ES-I3 (cell line): ENCODE data around the gene TPSD1.
A peak's percentile ranks its signal among the peaks of the same experiment; 100 is the strongest.
"Not testable (repeated sequence)": the region's sequence is repeated elsewhere in the genome, so short reads cannot be mapped to it uniquely, and the experiment has no call there.

Experiments
- H3K36me3 ChIP-seq: 2 replicates; pipeline ENCODE4 v1.6.1; 2013; ENCODE audit warnings: mild to moderate bottlenecking, low read length, control low read depth, moderate library complexity; ENCODE audit not compliant: insufficient read depth
- H3K4me1 ChIP-seq: 2 replicates; pipeline ENCODE4 v1.6.1; 2013; ENCODE audit warnings: mild to moderate bottlenecking, control low read depth, low read length; ENCODE audit not compliant: insufficient read depth
- H3K9ac ChIP-seq: 2 replicates; pipeline ENCODE4 v1.6.1; 2013; ENCODE audit warnings: low read depth, mild to moderate bottlenecking, low read length, moderate library complexity
- H3K9me3 ChIP-seq: 2 replicates; pipeline ENCODE4 v1.6.1; 2013; ENCODE audit warnings: mild to moderate bottlenecking, low read length, moderate library complexity; ENCODE audit not compliant: control insufficient read depth, insufficient read depth

TPSD1 gene

DNA sequence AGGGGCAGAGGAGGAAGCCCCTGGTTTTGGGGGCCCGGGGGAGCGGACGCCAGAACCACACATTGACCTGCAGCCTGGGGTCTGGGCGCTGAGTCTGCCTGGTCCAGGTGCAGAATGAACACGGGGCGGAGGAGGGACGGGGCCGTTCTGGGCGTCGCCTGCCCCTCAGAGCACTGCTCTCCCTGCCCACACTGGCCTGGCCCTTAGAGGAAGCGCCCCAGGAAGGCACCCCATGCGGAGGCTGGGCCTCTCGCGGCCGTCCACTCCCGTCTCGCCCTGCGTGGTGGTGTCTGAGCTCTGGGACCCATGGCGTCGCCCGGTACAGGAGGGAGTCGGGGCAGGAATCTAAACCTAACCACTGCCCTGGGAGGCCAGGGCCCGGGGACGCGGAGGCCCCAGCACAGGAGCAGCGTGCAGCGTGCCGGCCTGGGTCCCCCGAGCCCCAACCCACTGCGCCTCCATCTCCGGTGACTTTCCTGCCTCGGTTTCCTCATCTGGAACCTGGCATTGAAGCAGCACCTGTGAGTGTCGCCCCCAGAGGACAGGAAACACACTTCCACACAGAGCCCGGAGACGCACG lies 4.3 kb downstream of the TPSD1 start:
- Histone ChIP-seq H3K9me3 (no peaks in the 10 kb centered on the region), H3K9ac (no peak overlapping the region), H3K4me1 (no peaks in the 10 kb centered on the region; the same call in 1 of the 2 replicates), H3K36me3 (no peaks in the 10 kb centered on the region)

DNA sequence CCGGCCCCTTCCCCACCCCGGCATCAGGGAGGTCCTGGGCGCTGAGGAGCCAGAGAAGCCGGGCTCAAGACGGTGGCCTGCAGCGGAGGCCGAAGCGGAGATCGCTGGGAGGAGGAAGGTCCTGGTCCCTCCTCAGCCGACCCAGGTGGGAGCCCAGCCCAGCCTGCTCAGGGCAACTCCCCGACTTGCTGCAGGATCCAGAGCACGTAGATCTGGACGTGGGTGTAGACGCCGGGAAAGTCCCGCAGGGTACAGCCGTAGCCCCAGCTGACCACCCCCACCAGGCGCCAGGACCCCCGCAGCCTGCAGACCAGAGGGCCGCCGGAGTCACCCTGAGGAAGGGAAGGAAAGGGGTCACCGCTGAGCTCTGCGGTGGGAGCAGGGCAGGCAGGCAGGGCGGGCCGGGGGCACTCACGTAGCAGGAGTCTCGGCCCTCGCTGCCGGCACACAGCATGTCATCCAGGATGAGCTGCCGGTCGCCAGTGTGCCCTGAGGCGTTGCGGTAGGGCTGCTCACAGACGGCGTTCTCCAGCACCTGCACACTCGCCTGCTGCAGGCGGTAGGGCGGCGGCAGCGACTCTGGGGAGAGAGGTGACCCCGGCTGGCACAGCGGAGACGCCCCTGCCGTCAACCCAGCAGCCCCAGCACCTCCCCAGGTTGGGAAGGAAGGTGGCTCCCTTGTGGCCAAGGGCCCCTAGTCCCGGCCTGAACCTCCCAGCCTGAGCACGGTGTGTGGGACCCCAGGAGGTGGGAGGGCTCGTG lies 5.4 kb downstream of the TPSD1 start:
- Histone ChIP-seq H3K9ac (peak overlapping the region; percentile 31; the same call in 1 of the 2 replicates), H3K9me3 (no peaks in the 10 kb centered on the region), H3K36me3 (no peaks in the 10 kb centered on the region), H3K4me1 (no peaks in the 10 kb centered on the region; the same call in 1 of the 2 replicates)

GRCh38 chr16:1262210-1262845 lies 6.5 kb downstream of the TPSD1 start:
- Histone ChIP-seq H3K36me3 (no peaks in the 10 kb centered on the region), H3K9ac (no peak overlapping the region), H3K4me1 (no peaks in the 10 kb centered on the region; the same call in 1 of the 2 replicates), H3K9me3 (no peaks in the 10 kb centered on the region)

DNA sequence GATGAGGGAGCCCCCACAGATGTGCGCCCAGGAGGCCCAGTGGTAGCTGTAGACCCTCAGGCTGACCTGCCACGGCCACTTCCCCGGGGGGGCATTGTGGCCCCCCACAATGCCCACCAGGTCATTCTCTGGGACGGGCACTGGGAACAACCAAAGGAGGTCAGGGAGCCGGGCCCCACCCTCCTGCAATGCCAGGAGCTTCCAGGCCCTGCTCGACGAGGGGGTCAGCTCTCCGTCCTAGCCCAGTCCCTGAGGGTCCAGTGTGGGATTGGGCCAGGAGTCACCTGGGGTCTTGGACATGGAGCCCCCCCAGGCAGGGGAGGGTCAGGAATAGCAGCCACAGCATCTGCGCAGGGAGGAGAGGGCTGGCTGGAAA lies 7.0 kb downstream of the TPSD1 start:
- Histone ChIP-seq H3K4me1 (no peaks in the 10 kb centered on the region; the same call in 1 of the 2 replicates), H3K9me3 (no peaks in the 10 kb centered on the region), H3K36me3 (no peaks in the 10 kb centered on the region), H3K9ac (no peak overlapping the region)

- H3K4me1 ChIP-seq, result no peaks in the 10 kb centered on the region; the same call in 1 of the 2 replicates
- no peaks in the 10 kb centered on the region for H3K36me3 ChIP-seq
- no peak overlapping the region for H3K9ac ChIP-seq
- no peaks in the 10 kb centered on the region for H3K9me3 ChIP-seq
These were observed 7.9 kb downstream of the TPSD1 start for GRCh38 chr16:1263591-1264344.

GRCh38 chr16:1264345-1265089 lies 8.6 kb downstream of the TPSD1 start:
- H3K9ac ChIP-seq, result no peak overlapping the region
- no peaks in the 10 kb centered on the region for H3K4me1 ChIP-seq
- no peaks in the 10 kb centered on the region for H3K9me3 ChIP-seq

DNA sequence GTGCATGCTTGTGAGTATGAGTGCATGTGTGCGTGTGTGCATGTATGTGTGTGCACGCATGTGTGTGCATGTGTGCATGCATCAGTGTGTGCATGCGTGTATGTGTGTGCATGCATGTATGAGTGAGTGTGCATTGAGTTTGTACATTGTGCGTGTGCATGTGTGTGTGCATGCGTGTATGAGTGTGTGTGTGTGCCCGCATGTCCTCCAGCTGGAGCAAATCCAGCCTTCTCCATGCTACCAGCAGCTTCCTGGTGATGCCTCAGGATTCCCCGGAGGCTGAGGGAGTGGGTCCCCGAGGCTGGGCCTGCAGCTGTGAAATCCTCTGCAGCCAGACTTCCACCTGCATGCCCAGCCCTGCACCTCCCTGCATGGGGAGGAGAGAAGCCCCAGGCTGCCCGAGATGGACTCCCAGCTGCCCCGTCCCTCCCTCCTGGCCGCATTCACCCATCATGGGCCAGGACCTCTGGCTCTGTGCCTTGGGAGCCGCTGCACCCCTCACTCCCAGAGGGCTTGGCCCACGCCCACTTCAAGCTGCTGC lies 9.3 kb downstream of the TPSD1 start:
- no peaks in the 10 kb centered on the region for H3K9me3 ChIP-seq
- no peaks in the 10 kb centered on the region for H3K36me3 ChIP-seq
- H3K4me1 ChIP-seq, result no peaks in the 10 kb centered on the region
- no peak overlapping the region for H3K9ac ChIP-seq

More at GRCh38 chr16:1264345-1265089, 8.6 kb downstream of the TPSD1 start:
- H3K36me3 ChIP-seq, result no peaks in the 10 kb centered on the region

GRCh38 chr16:1265826-1266225 lies 10.0 kb downstream of the TPSD1 start:
- H3K36me3 ChIP-seq, result no peaks in the 10 kb centered on the region
- H3K9me3 ChIP-seq, result no peaks in the 10 kb centered on the region
- no peak overlapping the region for H3K9ac ChIP-seq
- no peaks in the 10 kb centered on the region for H3K4me1 ChIP-seq

- not testable (repeated sequence) for H3K4me1 ChIP-seq, H3K9me3 ChIP-seq, H3K9ac ChIP-seq, H3K36me3 ChIP-seq
These were observed 13.5 kb downstream of the TPSD1 start for GRCh38 chr16:1269418-1269817.

DNA sequence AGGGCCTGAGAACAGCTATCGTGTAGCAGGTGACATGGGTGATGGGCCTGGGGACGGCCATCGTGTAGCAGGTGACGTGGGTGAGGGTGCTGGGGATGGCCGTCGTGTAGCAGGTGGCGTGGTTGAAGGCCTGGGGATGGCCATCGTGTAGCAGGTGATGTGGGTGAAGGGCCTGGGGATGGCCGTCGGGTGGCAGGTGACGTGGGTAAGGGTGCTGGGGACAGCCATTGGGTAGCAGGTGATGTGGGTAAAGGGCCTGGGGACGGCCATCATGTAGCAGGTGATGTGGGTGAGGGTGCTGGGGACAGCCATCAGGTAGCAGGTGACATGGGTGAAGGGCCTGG lies 15.5 kb downstream of the TPSD1 start:
- H3K9ac ChIP-seq, result no peak overlapping the region
- H3K4me1 ChIP-seq, result no peaks in the 10 kb centered on the region
- H3K9me3 ChIP-seq, result no peaks in the 10 kb centered on the region
- no peaks in the 10 kb centered on the region for H3K36me3 ChIP-seq

DNA sequence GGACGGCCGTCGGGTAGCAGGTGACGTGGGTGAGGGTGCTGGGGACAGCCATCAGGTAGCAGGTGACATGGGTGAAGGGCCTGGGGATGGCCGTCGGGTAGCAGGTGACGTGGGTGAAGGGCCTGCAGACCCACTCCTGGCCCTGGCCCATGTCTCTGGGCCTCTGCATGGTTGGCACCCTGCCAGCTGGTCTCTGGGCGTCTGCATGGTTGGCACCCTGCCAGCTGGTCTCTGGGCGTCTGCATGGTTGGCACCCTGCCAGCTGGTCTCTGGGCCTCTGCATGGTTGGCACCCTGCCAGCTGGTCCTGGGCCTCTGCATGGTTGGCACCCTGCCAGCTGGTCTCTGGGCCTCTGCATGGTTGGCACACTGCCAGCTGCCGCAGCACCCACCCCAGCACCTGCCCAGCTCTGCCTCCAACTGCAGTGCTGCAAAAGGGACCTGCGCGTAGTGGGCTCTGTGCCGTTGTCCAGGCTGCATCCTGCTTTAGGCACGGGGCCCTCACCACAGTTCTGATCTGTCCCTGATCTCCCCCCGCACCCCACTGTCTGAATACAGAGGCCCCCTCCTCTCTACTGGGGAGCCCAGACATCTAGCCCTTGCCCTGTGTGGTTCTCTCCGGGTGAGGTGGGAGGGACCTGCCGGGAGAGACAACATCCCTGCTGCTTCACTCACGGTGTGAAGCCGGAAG lies 16.0 kb downstream of the TPSD1 start:
- not testable (repeated sequence) for H3K9ac ChIP-seq, H3K36me3 ChIP-seq, H3K9me3 ChIP-seq, H3K4me1 ChIP-seq

DNA sequence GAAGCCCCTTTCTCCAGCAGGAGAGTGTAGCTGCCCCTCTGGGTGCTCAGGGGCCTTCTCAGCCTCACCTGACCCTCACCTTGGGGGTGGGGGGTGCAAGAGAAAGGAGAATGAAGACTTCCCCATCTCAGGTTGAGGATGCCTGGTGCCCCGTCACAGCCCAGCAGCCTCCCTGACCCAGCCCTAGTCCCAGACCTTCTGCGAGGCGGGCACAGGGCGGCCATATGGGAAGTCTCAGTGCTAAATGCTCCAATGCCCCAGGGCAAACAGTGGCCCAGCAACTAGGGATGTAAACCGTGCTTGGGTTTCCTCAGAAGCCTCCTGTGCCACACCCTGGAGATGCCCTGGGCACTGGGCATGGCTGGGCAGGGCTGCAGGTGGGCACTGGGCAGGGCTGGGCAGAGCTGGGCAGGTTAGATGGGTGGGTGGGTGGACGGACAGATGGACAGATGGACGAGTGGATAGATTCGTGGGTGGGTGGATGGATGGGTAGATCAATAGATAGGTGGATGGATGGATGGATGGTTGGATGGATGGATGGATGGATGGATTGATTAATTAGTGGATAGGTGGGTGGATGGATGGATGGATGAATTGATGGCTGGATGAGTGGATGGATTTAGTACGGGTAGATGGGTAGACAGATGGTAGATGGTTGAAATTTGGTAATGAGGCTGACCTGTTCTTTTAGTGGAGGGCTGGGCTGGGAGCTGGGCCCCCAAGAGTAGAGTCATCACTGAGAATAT lies 16.8 kb downstream of the TPSD1 start:
- Histone ChIP-seq H3K9ac (no peak overlapping the region), H3K4me1 (no peaks in the 10 kb centered on the region), H3K36me3 (no peaks in the 10 kb centered on the region), H3K9me3 (no peaks in the 10 kb centered on the region)

- Histone ChIP-seq H3K4me1 (no peaks in the 10 kb centered on the region), H3K9ac (no peak overlapping the region), H3K9me3 (no peaks in the 10 kb centered on the region), H3K36me3 (no peaks in the 10 kb centered on the region)
These were observed 17.9 kb downstream of the TPSD1 start for GRCh38 chr16:1273816-1274215.
